Erythroblast (primary cell): ENCODE results near the gene NHS.

Experiments used
- GATA1 ChIP-seq: IDR thresholded peaks from 2 replicates; pipeline ENCODE4 v1.6.1; 2011; ENCODE audit warnings: low read depth, mild to moderate bottlenecking, control low read depth, low read length, moderate library complexity
- POLR2A ChIP-seq: IDR thresholded peaks from 2 replicates; pipeline ENCODE4 v1.6.1; 2011; ENCODE audit warnings: mild to moderate bottlenecking, low read length

GRCh38 chrX:17774053-17774452 lies 399.1 kb downstream of the NHS start:
- no peak for TF ChIP-seq POLR2A
- TF ChIP-seq GATA1 = no peak
